Stomach (tissue), 9 donors: ENCODE results near the gene CYGB. TPM values are rescaled to one million over a fixed set of nuclear protein-coding genes. Genes with fewer than 3 reads are reported as not detected.
A peak's percentile ranks its signal among the peaks of the same experiment; 100 is the strongest.
"Not testable (repeated sequence)": the region's sequence is repeated elsewhere in the genome, so short reads cannot be mapped to it uniquely, and the experiment has no call there.

Source experiments
- DNase-seq, 2 donors: peaks; one replicate each; pipeline versions ENCODE4 v3.0.0 to v3.0.0-alpha.2; 2013 to 2019
- H3K27ac ChIP-seq, 5 donors: fragments of 200-600 bp in 4 of 5; sonication (generic) in 4 of 5; one replicate each; pipeline ENCODE4 v1.5.1; 2013 to 2019; ENCODE audit warnings: mild to moderate bottlenecking in 1 of 5, moderate library complexity in 1 of 5
- H3K27me3 ChIP-seq, 3 donors: fragments of 200-600 bp; sonication (generic); one replicate each; pipeline ENCODE4 v1.5.1; 2017 to 2019; ENCODE audit warnings: mixed run types in 1 of 3
- H3K36me3 ChIP-seq, 4 donors: fragments of 200-600 bp; sonication (generic); 1 replicate in 3 of 4; 2 replicates in 1 of 4; pipeline ENCODE4 v1.5.1; 2016 to 2019
- H3K4me1 ChIP-seq, 4 donors: fragments of 200-600 bp; sonication (generic); one replicate each; pipeline ENCODE4 v1.5.1; 2016 to 2019
- H3K4me3 ChIP-seq, 4 donors: fragments of 200-600 bp; sonication (generic) in 3 of 4; one replicate each; pipeline ENCODE4 v1.5.1; 2016 to 2019; ENCODE audit warnings: mild to moderate bottlenecking in 1 of 4
- H3K9me3 ChIP-seq, 4 donors: fragments of 200-600 bp; sonication (generic); one replicate each; pipeline ENCODE4 v1.5.1; 2016 to 2019
- EP300 ChIP-seq: sonication (generic); formaldehyde crosslinking; IDR thresholded peaks from one replicate; pipeline ENCODE4 v1.6.1; 2017; ENCODE audit warnings: antibody characterized with exemption
- POLR2A ChIP-seq, 4 donors: fragments of 450-650 bp; IDR thresholded peaks; one replicate each; pipeline ENCODE4 v1.6.1; 2016; ENCODE audit warnings: antibody characterized with exemption in 4 of 4, control low read depth in 2 of 4, mild to moderate bottlenecking in 1 of 4, moderate library complexity in 1 of 4
- POLR2AphosphoS5 ChIP-seq, 3 donors: sonication (generic); formaldehyde crosslinking; IDR thresholded peaks; one replicate each; pipeline ENCODE4 v1.6.1; 2016; ENCODE audit warnings: antibody characterized with exemption in 3 of 3
- WGBS, 5 donors: extraction: QIAGEN DNeasy Blood & Tissue Kit in 3 of 5; methylation state at CpG; one replicate each; pipeline versions ENCODE4 v1.1.5 to v1.1.7; 2013 to 2018; 5-methylcytosine and 5-hydroxymethylcytosine counted together
- intact Hi-C: fragments of 100-400 bp; cut with DNase I; formaldehyde crosslinking; loops from one replicate; pipeline ENCODE4 v1.15.1; 2023; ENCODE audit warnings: low total_unique reads
- polyA plus RNA-seq, 3 donors: library from polyadenylated mRNA; stranded (reverse); fragments of 200-250 nt; gene quantifications; one replicate each; pipeline ENCODE4 v1.2.3, GENCODE V29; 2013
- total RNA-seq, 5 donors: library from RNA; depleted of rRNA; stranded (reverse); fragments of >200 nt; gene quantifications; one replicate each; pipeline versions ENCODE4 v1.1.0 to v1.2.3, GENCODE V29; 2014 to 2016
- TF ChIP-seq, protein P1 (sequence below), 7 experiments: fragments of 450-650 bp in 4 of 7; fragments of 200-600 bp in 3 of 7; sonication (generic) in 3 of 7; IDR thresholded peaks; one replicate each; pipeline ENCODE4 v1.5.1; 2016 to 2019; ENCODE audit warnings: antibody characterized with exemption in 7 of 7, control low read depth in 2 of 7, mild to moderate bottlenecking in 1 of 7
- donor health status: healthy with polysubstance abuse.
- donor health status: Bipolar disorder and iron deficiency.
- donor health status: healthy.

The CYGB gene
- total and polyA plus RNA-seq, 8 donors: 6.8 to 101 (median 35.9) TPM; not detected in 1

GRCh38 chr17:76513306-76513692, 24.2 kb downstream of the CYGB start:
- DNase-seq: no peak
- Histone ChIP-seq H3K27ac (peak overlapping the region in 1 of 5 donors; percentile 14), H3K27me3 (no peaks in the 10 kb centered on the region), H3K36me3 (no peaks in the 10 kb centered on the region), H3K4me3 (no peak overlapping the region), H3K9me3 (no peaks in the 10 kb centered on the region), H3K4me1 (peaks cover 0 to 28% (median 9%) of the 10 kb centered on the region in 4 donors)
- WGBS, 5 donors: 62 to 76% (median 72%) methylated on average over 6 of the region's 6 CpGs
- intact Hi-C loops: no loop called here
- TF ChIP-seq EP300: no peak
- no peak for TF ChIP-seq POLR2AphosphoS5 (IDR thresholded peaks at IDR 0.05)
- TF ChIP-seq POLR2A (IDR thresholded peaks at IDR 0.05): no peak
- TF ChIP-seq, protein P1, sequence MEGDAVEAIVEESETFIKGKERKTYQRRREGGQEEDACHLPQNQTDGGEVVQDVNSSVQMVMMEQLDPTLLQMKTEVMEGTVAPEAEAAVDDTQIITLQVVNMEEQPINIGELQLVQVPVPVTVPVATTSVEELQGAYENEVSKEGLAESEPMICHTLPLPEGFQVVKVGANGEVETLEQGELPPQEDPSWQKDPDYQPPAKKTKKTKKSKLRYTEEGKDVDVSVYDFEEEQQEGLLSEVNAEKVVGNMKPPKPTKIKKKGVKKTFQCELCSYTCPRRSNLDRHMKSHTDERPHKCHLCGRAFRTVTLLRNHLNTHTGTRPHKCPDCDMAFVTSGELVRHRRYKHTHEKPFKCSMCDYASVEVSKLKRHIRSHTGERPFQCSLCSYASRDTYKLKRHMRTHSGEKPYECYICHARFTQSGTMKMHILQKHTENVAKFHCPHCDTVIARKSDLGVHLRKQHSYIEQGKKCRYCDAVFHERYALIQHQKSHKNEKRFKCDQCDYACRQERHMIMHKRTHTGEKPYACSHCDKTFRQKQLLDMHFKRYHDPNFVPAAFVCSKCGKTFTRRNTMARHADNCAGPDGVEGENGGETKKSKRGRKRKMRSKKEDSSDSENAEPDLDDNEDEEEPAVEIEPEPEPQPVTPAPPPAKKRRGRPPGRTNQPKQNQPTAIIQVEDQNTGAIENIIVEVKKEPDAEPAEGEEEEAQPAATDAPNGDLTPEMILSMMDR (IDR thresholded peaks at IDR 0.05): no peak

DNA sequence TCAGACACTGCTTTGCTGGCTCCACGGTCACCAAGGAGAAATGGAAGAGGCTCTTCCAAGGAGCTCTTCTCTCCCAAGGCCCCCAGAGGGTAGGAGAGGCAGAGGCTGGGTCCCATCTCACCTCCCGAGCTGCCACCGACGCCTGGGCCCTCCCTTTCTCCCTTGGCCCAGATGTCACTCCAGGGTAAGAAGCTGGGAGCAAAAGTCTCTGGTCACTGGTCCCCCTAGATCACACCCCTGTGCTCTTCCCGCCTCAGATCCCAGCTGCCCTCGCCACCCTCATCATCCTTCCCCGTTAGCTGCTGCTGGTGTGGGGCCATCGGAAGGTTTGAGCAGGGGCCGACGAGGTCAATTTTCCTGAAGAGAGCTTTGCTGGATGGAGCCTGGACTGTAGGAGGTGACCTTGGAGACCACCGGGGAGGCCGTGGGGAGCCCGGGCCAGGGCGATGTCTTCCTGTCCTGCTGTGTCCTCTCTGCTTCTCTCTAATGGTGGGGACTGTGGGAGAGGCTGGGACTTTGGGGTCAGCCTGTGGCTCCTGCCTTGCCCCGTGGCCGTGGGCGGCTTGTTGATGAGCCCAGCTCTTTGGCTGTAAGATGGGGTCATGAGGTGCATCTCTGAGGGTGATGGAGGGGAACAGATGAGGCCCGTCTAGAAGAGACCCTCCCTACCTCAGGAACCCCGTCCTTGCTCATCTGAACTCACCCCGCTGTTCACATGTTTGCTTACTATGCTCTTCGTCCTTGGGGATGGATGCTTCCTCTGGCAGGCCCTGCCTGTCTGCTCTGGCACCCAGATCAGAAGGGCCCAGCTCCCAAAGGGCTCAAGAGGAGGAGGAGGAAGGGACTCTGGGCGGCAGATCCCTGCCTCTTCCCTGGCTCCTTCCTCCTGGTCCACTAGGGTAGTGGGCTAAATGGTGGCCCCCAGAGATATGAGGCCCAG, 24.9 kb downstream of the CYGB start:
- 78 to 91% (median 85%) methylated on average over 17 to 22 of the region's 22 CpGs for WGBS, 5 donors
- no peaks in the 10 kb centered on the region for H3K9me3 ChIP-seq
- DNase-seq: no peak
- TF ChIP-seq POLR2AphosphoS5 (IDR thresholded peaks at IDR 0.05): no peak
- TF ChIP-seq EP300: no peak
- TF ChIP-seq, protein P1 (IDR thresholded peaks at IDR 0.05): no peak
- TF ChIP-seq POLR2A (IDR thresholded peaks at IDR 0.05): no peak
- H3K27ac ChIP-seq: no peak overlapping the region
- H3K4me3 ChIP-seq: no peak overlapping the region
- no peaks in the 10 kb centered on the region for H3K36me3 ChIP-seq
- intact Hi-C loops: no loop called here
- peaks cover 0 to 2% (median 0%) of the 10 kb centered on the region in 3 donors for H3K27me3 ChIP-seq
- H3K4me1 ChIP-seq: peaks cover 0 to 28% (median 9%) of the 10 kb centered on the region in 4 donors

DNA sequence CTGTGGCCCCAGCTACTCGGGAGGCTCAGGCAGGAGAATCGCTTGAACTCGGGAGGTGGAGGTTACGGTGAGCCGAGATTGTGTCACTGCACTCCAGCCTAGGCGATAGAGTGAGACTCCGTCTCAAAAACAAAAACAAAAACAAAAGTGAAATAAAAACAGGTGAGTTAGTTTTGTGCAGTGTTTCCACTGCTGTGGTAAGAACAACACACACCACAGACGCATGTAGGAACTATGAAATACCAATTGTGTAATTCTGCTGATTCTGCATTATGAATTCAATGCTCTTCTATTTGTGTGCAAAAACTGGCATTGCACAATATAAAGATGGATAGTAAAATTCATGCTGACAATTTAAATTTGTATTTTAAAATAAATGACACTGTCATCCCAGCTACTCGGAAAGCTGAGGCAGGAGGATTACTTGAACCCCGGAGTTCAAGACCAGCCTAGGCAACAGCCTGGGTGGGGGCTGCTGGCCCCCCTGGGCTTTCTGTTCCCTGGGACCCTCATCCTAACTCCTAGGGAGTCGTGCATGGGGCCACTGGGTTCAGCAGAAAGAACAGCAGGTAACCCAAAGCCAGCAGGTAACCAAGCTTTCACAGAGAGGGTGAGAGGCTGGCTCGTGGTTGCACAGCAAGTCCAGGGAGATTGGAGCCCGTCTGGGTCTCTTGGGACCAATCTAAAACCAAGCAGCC, 25.7 kb downstream of the CYGB start:
- Histone ChIP-seq H3K27ac (no peak overlapping the region), H3K27me3 (peaks cover 0 to 10% (median 0%) of the 10 kb centered on the region in 3 donors), H3K9me3 (no peaks in the 10 kb centered on the region), H3K4me1 (peaks cover 0 to 28% (median 9%) of the 10 kb centered on the region in 4 donors), H3K4me3 (no peak overlapping the region), H3K36me3 (no peaks in the 10 kb centered on the region)
- no peak for TF ChIP-seq POLR2AphosphoS5 (IDR thresholded peaks at IDR 0.05)
- no peak for TF ChIP-seq EP300
- TF ChIP-seq, protein P1 (IDR thresholded peaks at IDR 0.05): no peak
- no peak for TF ChIP-seq POLR2A (IDR thresholded peaks at IDR 0.05)
- 76 to 85% (median 84%) methylated on average over 11 to 13 of the region's 13 CpGs for WGBS, 5 donors
- intact Hi-C loops: no loop called here
- no peak for DNase-seq

GRCh38 chr17:76510831-76511244, 26.7 kb downstream of the CYGB start:
- H3K4me1 ChIP-seq: peaks cover 0 to 35% (median 4%) of the 10 kb centered on the region in 4 donors
- TF ChIP-seq, protein P1 (IDR thresholded peaks at IDR 0.05): no peak
- TF ChIP-seq POLR2A (IDR thresholded peaks at IDR 0.05): no peak
- TF ChIP-seq POLR2AphosphoS5 (IDR thresholded peaks at IDR 0.05): no peak
- TF ChIP-seq EP300: no peak
- intact Hi-C loops: no loop called here
- no peak overlapping the region for H3K27ac ChIP-seq
- no peaks in the 10 kb centered on the region for H3K9me3 ChIP-seq
- no peak overlapping the region for H3K4me3 ChIP-seq
- WGBS, 5 donors: 16 to 33% (median 19%) methylated on average over 9 of the region's 9 CpGs
- H3K36me3 ChIP-seq: no peaks in the 10 kb centered on the region
- H3K27me3 ChIP-seq: peaks cover 0 to 14% (median 0%) of the 10 kb centered on the region in 3 donors
- peak in 1 of 2 donors; percentile 34 for DNase-seq

- WGBS, 5 donors: 68 to 77% (median 74%) methylated on average over 14 of the region's 14 CpGs
- DNase-seq, H3K27ac ChIP-seq, H3K4me3 ChIP-seq, H3K9me3 ChIP-seq, intact Hi-C loops, H3K36me3 ChIP-seq: not testable (repeated sequence)
- peaks cover 0 to 14% (median 0%) of the 10 kb centered on the region in 3 donors for H3K27me3 ChIP-seq
- peaks cover 0 to 26% (median 3%) of the 10 kb centered on the region in 4 donors for H3K4me1 ChIP-seq
Observed at GRCh38 chr17:76508472-76509063, 28.9 kb downstream of the CYGB start.
